ENCODE data around the gene GPR156.

Gene GPR156

GRCh38 chr3:120151791-120152190 is 133.2 kb downstream of the GPR156 start:
- H3K9me3 ChIP-seq (ENCODE audit: control insufficient read depth, insufficient read depth, low read depth, low read length): no peaks in the 10 kb centered on the region
- H3K4me3 ChIP-seq (ENCODE audit: low read depth, low read length): no peak overlapping the region
- CTCF ChIA-PET: no interaction called here
- POLR2A ChIA-PET: no interaction called here
- H3K36me3 ChIP-seq (ENCODE audit: control insufficient read depth in 2 of 2, insufficient read depth in 1 of 2, low read length in 2 of 2): no peaks in the 10 kb centered on the region
- H3K4me1 ChIP-seq (ENCODE audit: control insufficient read depth, insufficient read depth, low read length): no peaks in the 10 kb centered on the region
- H3K27ac ChIP-seq (ENCODE audit: extremely low read depth, low read depth, low read length): no peak overlapping the region
- TF ChIP-seq ZNF747 (tag by site-specific recombination; IDR thresholded peaks at IDR 0.05) (no peak), ZNF549 (tag by site-specific recombination; IDR thresholded peaks at IDR 0.05) (no peak), ZNF248 (tag by site-specific recombination; IDR thresholded peaks at IDR 0.05) (no peak), ZNF202 (tag by site-specific recombination; IDR thresholded peaks at IDR 0.05; ENCODE audit: borderline replicate concordance) (no peak), ZNF610 (tag by site-specific recombination; IDR thresholded peaks at IDR 0.05; ENCODE audit: borderline replicate concordance) (no peak), ZNF146 (tag by site-specific recombination; IDR thresholded peaks at IDR 0.05) (no peak), ZNF768 (tag by site-specific recombination; IDR thresholded peaks at IDR 0.05) (no peak)
- TF ChIP-seq, protein P1, sequence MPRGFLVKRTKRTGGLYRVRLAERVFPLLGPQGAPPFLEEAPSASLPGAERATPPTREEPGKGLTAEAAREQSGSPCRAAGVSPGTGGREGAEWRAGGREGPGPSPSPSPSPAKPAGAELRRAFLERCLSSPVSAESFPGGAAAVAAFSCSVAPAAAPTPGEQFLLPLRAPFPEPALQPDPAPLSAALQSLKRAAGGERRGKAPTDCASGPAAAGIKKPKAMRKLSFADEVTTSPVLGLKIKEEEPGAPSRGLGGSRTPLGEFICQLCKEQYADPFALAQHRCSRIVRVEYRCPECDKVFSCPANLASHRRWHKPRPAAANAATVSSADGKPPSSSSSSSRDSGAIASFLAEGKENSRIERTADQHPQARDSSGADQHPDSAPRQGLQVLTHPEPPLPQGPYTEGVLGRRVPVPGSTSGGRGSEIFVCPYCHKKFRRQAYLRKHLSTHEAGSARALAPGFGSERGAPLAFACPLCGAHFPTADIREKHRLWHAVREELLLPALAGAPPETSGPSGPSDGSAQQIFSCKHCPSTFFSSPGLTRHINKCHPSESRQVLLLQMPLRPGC (tag by site-specific recombination; IDR thresholded peaks at IDR 0.05): no peak
- TF ChIP-seq, protein P2, sequence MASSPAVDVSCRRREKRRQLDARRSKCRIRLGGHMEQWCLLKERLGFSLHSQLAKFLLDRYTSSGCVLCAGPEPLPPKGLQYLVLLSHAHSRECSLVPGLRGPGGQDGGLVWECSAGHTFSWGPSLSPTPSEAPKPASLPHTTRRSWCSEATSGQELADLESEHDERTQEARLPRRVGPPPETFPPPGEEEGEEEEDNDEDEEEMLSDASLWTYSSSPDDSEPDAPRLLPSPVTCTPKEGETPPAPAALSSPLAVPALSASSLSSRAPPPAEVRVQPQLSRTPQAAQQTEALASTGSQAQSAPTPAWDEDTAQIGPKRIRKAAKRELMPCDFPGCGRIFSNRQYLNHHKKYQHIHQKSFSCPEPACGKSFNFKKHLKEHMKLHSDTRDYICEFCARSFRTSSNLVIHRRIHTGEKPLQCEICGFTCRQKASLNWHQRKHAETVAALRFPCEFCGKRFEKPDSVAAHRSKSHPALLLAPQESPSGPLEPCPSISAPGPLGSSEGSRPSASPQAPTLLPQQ (tag by site-specific recombination; IDR thresholded peaks at IDR 0.05): no peak

- H3K27ac ChIP-seq (ENCODE audit: extremely low read depth, low read depth, low read length): no peak overlapping the region
- H3K36me3 ChIP-seq (ENCODE audit: control insufficient read depth in 2 of 2, insufficient read depth in 1 of 2, low read length in 2 of 2): no peaks in the 10 kb centered on the region
- H3K4me3 ChIP-seq (ENCODE audit: low read depth, low read length): no peak overlapping the region
- ChIA-PET CTCF (interaction anchor here (0.6 to 1.4 kb wide), 4 partner anchors 29 to 1420 kb away, joined by 3 to 4 read pairs (median 3); no protein-coding TSS in a partner anchor), POLR2A (interaction anchor here (0.7 to 1.1 kb wide), 2 partner anchors 53 to 200 kb away, joined by 3 to 4 read pairs; no protein-coding TSS in a partner anchor)
- TF ChIP-seq ZNF140 (tag by site-specific recombination; IDR thresholded peaks at IDR 0.05) (no peak), ZNF600 (tag by site-specific recombination; IDR thresholded peaks at IDR 0.05) (no peak), ZNF341 (tag by site-specific recombination; IDR thresholded peaks at IDR 0.05; ENCODE audit: low read depth) (no peak), ZNF221 (tag by site-specific recombination; IDR thresholded peaks at IDR 0.05; ENCODE audit: borderline replicate concordance) (no peak), ZNF654 (tag by site-specific recombination; IDR thresholded peaks at IDR 0.05; ENCODE audit: low read depth) (no peak), RBAK (tag by site-specific recombination; IDR thresholded peaks at IDR 0.05) (no peak), ZBTB49 (tag by site-specific recombination; IDR thresholded peaks at IDR 0.05; ENCODE audit: low read depth) (no peak), ZNF664 (tag by site-specific recombination; IDR thresholded peaks at IDR 0.05) (no peak)
- TF ChIP-seq, protein P3, sequence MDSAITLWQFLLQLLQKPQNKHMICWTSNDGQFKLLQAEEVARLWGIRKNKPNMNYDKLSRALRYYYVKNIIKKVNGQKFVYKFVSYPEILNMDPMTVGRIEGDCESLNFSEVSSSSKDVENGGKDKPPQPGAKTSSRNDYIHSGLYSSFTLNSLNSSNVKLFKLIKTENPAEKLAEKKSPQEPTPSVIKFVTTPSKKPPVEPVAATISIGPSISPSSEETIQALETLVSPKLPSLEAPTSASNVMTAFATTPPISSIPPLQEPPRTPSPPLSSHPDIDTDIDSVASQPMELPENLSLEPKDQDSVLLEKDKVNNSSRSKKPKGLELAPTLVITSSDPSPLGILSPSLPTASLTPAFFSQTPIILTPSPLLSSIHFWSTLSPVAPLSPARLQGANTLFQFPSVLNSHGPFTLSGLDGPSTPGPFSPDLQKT (IDR thresholded peaks at IDR 0.05; ENCODE audit: borderline replicate concordance, low read depth, low read length): no peak
- H3K4me1 ChIP-seq (ENCODE audit: control insufficient read depth, insufficient read depth, low read length): no peaks in the 10 kb centered on the region
- no peaks in the 10 kb centered on the region for H3K9me3 ChIP-seq (ENCODE audit: control insufficient read depth, insufficient read depth, low read depth, low read length)
Measured at GRCh38 chr3:120148187-120148949, 136.7 kb downstream of the GPR156 start.
